Astrocyte (in vitro differentiated cells and primary cell): ENCODE measurements around the gene SAV1. TPM values are rescaled to one million over a fixed set of nuclear protein-coding genes. Genes with fewer than 3 reads are reported as not detected.
A peak's percentile ranks its signal among the peaks of the same experiment; 100 is the strongest.

Experiments used
- DNase-seq: peaks from one replicate; pipeline ENCODE4 v3.0.0-alpha.2; 2010; ENCODE audit warnings: low read depth
- FAIRE-seq: peaks from 2 replicates; lab custom pipeline; 2011; peaks lifted over from hg19 to GRCh38; lab: Jason Lieb, UNC
- H2AFZ ChIP-seq: 2 replicates; pipeline ENCODE4 v1.6.0; 2012; ENCODE audit warnings: low read depth, low read length, inconsistent platforms
- H3K27ac ChIP-seq: 2 replicates; pipeline ENCODE4 v1.5.1; 2011; ENCODE audit warnings: low read depth, low read length, inconsistent platforms
- H3K27me3 ChIP-seq: 2 replicates; pipeline ENCODE4 v1.6.0; 2011; ENCODE audit warnings: low read length, inconsistent platforms; ENCODE audit not compliant: insufficient read depth
- H3K36me3 ChIP-seq: 2 replicates; pipeline ENCODE4 v1.5.1; 2011; ENCODE audit warnings: low read length, inconsistent platforms; ENCODE audit not compliant: insufficient read depth
- H3K4me1 ChIP-seq: 2 replicates; pipeline ENCODE4 v1.5.1; 2011; ENCODE audit warnings: low read length, inconsistent platforms; ENCODE audit not compliant: insufficient read depth
- H3K4me2 ChIP-seq: 2 replicates; pipeline ENCODE4 v1.6.0; 2012; ENCODE audit warnings: low read length, inconsistent platforms
- H3K4me3 ChIP-seq: 2 replicates; pipeline ENCODE4 v1.5.1; 2011; ENCODE audit warnings: low read depth, mild to moderate bottlenecking, low read length, inconsistent platforms; ENCODE audit not compliant: insufficient read depth
- H3K79me2 ChIP-seq: 2 replicates; pipeline ENCODE4 v1.6.0; 2012; ENCODE audit warnings: mild to moderate bottlenecking, low read length, inconsistent platforms; ENCODE audit not compliant: insufficient read depth
- H3K9ac ChIP-seq: 2 replicates; pipeline ENCODE4 v1.6.0; 2012; ENCODE audit warnings: mild to moderate bottlenecking, low read length, inconsistent platforms
- H3K9me3 ChIP-seq: 2 replicates; pipeline ENCODE4 v1.5.1; 2012; ENCODE audit warnings: low read depth, mild to moderate bottlenecking, low read length, inconsistent platforms; ENCODE audit not compliant: insufficient read depth
- H4K20me1 ChIP-seq: 2 replicates; pipeline ENCODE4 v1.6.0; 2012; ENCODE audit warnings: low read length, inconsistent platforms; ENCODE audit not compliant: insufficient read depth
- H3K27ac Mint-ChIP-seq: one replicate; pipeline ENCODE4 v1.8.0; 2021; ENCODE audit warnings: mild to moderate bottlenecking, mixed read lengths; ENCODE audit not compliant: unreplicated experiment
- H3K27me3 Mint-ChIP-seq: one replicate; pipeline ENCODE4 v1.8.0; 2021; ENCODE audit warnings: low read depth, mixed read lengths; ENCODE audit not compliant: unreplicated experiment
- H3K36me3 Mint-ChIP-seq: one replicate; pipeline ENCODE4 v1.8.0; 2021; ENCODE audit warnings: low read depth, mixed read lengths; ENCODE audit not compliant: unreplicated experiment
- H3K4me1 Mint-ChIP-seq: one replicate; pipeline ENCODE4 v1.8.0; 2021; ENCODE audit warnings: low read depth, mixed read lengths; ENCODE audit not compliant: unreplicated experiment
- H3K4me3 Mint-ChIP-seq: one replicate; pipeline ENCODE4 v1.8.0; 2021; ENCODE audit warnings: mild to moderate bottlenecking, moderate library complexity, mixed read lengths; ENCODE audit not compliant: unreplicated experiment
- H3K9me3 Mint-ChIP-seq: one replicate; pipeline ENCODE4 v1.8.0; 2021; ENCODE audit warnings: mild to moderate bottlenecking, mixed read lengths; ENCODE audit not compliant: unreplicated experiment
- EZH2 ChIP-seq: IDR thresholded peaks from 2 replicates; pipeline ENCODE4 v1.6.1; 2012; ENCODE audit warnings: mild to moderate bottlenecking, low read length, inconsistent platforms; ENCODE audit not compliant: insufficient read depth
- total RNA-seq: library from RNA; stranded (reverse); gene quantifications from 2 replicates; pipeline ENCODE4 v1.2.1, GENCODE V29; 2021
- TF ChIP-seq, protein P1 (sequence below): IDR thresholded peaks from 2 replicates; pipeline ENCODE4 v1.5.1; 2011; ENCODE audit warnings: low read depth, mild to moderate bottlenecking, inconsistent platforms, low read length, moderate library complexity; ENCODE audit not compliant: insufficient read depth

SAV1 gene
- total RNA-seq, 1 donor from 2014 or later, result 26.3 TPM

DNA sequence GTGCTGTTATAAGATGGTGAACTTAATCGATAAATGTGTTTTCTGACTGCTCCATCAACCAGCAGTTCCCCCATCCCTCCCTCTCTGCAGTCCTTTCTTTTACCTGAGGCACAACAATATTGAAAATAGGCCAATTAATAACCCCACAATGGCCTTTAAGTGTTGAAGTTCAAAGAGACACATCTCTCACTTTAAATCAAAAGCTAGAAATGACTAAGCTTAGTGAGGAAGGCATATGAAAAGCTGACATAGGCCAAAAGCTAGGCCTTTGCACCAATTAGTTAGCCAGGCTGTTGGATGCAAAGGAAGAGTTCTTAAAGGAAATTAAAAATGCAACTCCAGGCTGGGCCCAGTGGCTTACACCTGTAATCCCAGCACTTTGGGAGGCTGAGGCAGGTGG lies 43.7 kb downstream of the SAV1 start:
- Histone ChIP-seq H3K9me3 (no peaks in the 10 kb centered on the region), H3K4me3 (no peak overlapping the region), H2AFZ (no peak overlapping the region), H4K20me1 (no peaks in the 10 kb centered on the region), H3K27me3 (no peaks in the 10 kb centered on the region), H3K4me1 (peaks cover 6% of the 10 kb centered on the region), H3K79me2 (no peaks in the 10 kb centered on the region), H3K9ac (no peak overlapping the region), H3K4me2 (no peak overlapping the region), H3K27ac (no peak overlapping the region), H3K36me3 (no peaks in the 10 kb centered on the region)
- Mint-ChIP-seq H3K27me3 (no peaks in the 10 kb centered on the region), H3K4me3 (no peak overlapping the region), H3K4me1 (no peaks in the 10 kb centered on the region), H3K27ac (no peak overlapping the region), H3K36me3 (peaks cover 4% of the 10 kb centered on the region), H3K9me3 (no peaks in the 10 kb centered on the region)
- no peak for FAIRE-seq
- TF ChIP-seq EZH2, result no peak
- TF ChIP-seq, protein P1, sequence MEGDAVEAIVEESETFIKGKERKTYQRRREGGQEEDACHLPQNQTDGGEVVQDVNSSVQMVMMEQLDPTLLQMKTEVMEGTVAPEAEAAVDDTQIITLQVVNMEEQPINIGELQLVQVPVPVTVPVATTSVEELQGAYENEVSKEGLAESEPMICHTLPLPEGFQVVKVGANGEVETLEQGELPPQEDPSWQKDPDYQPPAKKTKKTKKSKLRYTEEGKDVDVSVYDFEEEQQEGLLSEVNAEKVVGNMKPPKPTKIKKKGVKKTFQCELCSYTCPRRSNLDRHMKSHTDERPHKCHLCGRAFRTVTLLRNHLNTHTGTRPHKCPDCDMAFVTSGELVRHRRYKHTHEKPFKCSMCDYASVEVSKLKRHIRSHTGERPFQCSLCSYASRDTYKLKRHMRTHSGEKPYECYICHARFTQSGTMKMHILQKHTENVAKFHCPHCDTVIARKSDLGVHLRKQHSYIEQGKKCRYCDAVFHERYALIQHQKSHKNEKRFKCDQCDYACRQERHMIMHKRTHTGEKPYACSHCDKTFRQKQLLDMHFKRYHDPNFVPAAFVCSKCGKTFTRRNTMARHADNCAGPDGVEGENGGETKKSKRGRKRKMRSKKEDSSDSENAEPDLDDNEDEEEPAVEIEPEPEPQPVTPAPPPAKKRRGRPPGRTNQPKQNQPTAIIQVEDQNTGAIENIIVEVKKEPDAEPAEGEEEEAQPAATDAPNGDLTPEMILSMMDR, result no peak
- DNase-seq, result no peak

- Histone ChIP-seq H3K36me3 (no peaks in the 10 kb centered on the region), H3K4me3 (no peak overlapping the region), H4K20me1 (no peaks in the 10 kb centered on the region), H3K27ac (no peak overlapping the region), H3K79me2 (no peaks in the 10 kb centered on the region), H3K9me3 (no peaks in the 10 kb centered on the region), H2AFZ (no peak overlapping the region), H3K27me3 (no peaks in the 10 kb centered on the region), H3K4me1 (peaks cover 6% of the 10 kb centered on the region), H3K4me2 (no peak overlapping the region), H3K9ac (no peak overlapping the region)
- DNase-seq (no peak), FAIRE-seq (no peak)
- Mint-ChIP-seq H3K27ac (no peak overlapping the region), H3K36me3 (peaks cover 4% of the 10 kb centered on the region), H3K4me3 (no peak overlapping the region), H3K9me3 (no peaks in the 10 kb centered on the region), H3K27me3 (no peaks in the 10 kb centered on the region), H3K4me1 (no peaks in the 10 kb centered on the region)
- TF ChIP-seq, protein P1, result no peak
- TF ChIP-seq EZH2, result no peak
Observed at GRCh38 chr14:50622978-50623377, 45.1 kb downstream of the SAV1 start.

- H3K4me1 Mint-ChIP-seq, result no peaks in the 10 kb centered on the region
- Histone ChIP-seq H4K20me1 (no peaks in the 10 kb centered on the region), H3K27ac (no peak overlapping the region), H3K79me2 (no peaks in the 10 kb centered on the region), H3K4me3 (no peak overlapping the region), H2AFZ (no peak overlapping the region), H3K27me3 (no peaks in the 10 kb centered on the region), H3K4me2 (peak overlapping the region; percentile 45), H3K36me3 (no peaks in the 10 kb centered on the region), H3K4me1 (peaks cover 6% of the 10 kb centered on the region), H3K9ac (no peak overlapping the region), H3K9me3 (no peaks in the 10 kb centered on the region)
- TF ChIP-seq, protein P1, result no peak
- TF ChIP-seq EZH2, result no peak
- H3K4me3 Mint-ChIP-seq, result no peak overlapping the region
- no peaks in the 10 kb centered on the region for H3K27me3 Mint-ChIP-seq
- peaks cover 5% of the 10 kb centered on the region for H3K36me3 Mint-ChIP-seq
- H3K9me3 Mint-ChIP-seq, result no peaks in the 10 kb centered on the region
- FAIRE-seq (no peak), DNase-seq (peak; percentile 8)
- no peak overlapping the region for H3K27ac Mint-ChIP-seq
Observed at GRCh38 chr14:50620341-50620740, 47.8 kb downstream of the SAV1 start.
